GM18505 (cell line): Measurements from ENCODE around the gene SLCO2B1.

Experiments
- ATAC-seq: cut with Tn5 transposase; IDR thresholded peaks from one replicate; pipeline ENCODE4 v1.9.1; 2021; ENCODE audit not compliant: unreplicated experiment
- POLR2A ChIP-seq: IDR thresholded peaks from 4 replicates; pipeline ENCODE4 v1.6.1; 2011; ENCODE audit warnings: borderline replicate concordance; ENCODE audit not compliant: insufficient read depth, insufficient read length; ENCODE audit errors: extremely low read depth

SLCO2B1 gene

DNA sequence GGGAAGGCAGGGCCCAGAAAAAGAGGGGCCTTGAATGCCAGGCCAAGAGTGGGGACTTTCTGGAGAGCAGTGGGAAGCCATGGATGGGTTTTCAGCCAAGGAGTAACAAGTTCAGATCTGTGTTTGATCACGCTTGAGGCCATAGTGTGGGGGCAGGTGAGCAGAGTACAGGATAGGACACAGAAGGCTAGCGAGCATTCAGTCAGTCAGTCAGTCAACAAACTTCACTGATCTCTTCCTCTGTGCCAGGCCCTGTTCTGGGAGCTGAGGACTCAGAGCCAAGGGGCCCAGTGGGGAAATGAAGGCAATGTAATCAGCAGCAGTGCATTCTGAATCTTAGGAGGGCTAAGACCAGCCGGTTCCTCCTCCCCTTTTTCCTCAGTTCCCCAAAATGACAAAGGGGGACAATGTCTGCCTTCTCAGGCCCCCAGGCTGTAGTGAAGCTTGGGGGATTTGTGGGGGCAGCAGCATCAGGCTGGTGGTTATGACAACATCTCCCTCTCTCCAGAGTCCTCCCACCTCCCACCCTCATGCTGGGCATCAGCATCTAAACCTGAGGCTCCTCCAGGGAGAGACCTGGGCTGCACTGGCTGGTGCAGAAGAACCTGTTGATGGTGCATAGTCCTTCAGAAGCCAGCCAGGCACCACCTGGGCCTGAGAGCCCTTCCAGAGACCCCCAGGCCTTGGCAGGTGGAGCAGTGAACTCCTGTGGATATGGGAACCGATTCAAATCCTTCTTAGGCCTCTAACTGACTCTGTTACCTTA, 46.8 kb downstream of the SLCO2B1 start:
- TF ChIP-seq POLR2A: no peak
- ATAC-seq: no peak

DNA sequence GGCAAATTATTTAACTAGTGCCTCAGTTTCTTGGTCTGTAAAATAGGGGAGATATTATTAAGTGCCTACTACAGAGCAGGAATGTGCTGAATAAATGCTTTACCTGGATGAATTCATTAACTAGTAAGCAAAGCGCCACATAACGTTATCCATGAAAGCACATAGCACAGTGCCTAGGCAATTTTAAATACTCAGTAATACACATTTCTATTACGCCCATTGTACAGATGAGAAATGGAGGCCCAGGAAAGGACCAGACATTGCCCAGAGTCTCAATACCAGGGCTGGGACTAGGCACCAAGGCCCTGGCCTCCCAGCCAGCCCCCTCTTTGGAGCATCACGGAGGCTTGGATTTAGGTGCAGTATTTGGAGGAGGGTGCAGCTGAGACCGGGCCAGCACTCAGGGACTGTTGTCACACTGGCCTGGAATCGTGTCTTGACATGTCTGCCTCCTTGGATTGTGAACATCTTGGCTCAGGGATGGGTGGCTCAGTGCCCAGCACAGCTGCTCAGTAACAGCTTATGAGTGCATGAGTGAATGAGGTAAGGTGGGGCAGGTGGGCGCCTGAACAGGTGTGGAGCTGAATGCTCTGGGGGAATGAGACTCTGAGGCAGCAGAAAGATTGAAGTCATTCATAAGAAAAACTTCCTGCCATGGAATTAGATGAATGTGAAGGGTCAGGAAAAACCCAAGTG, 47.5 kb downstream of the SLCO2B1 start:
- ATAC-seq: no peak
- TF ChIP-seq POLR2A: no peak

DNA sequence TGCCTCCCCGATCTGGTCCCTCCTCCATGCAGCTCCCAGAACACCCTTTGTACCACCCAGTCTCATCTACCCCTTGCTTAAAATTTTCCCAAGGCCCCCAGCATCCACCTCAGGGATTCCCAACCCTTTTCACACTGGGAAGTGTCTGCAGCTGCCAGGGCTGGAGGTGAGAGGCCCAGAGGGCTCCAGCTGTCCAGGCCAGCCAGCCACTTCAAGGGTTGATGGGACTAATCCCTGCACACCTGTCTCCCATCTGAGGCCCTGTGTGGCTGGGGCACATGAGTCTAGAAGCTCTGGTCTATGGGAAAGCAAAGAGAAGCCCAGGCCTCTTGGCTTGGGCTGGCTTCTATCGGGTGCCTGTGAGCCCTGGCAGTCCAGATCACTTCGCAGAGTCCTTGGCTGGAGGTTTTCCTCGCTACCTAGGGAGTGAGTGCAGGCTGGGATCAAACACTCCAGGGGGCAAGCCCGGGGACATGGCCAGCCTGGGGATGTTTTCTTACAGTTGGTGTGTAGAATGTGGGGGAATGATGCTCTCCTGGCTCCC, 48.6 kb downstream of the SLCO2B1 start:
- TF ChIP-seq POLR2A: no peak
- no peak for ATAC-seq

DNA sequence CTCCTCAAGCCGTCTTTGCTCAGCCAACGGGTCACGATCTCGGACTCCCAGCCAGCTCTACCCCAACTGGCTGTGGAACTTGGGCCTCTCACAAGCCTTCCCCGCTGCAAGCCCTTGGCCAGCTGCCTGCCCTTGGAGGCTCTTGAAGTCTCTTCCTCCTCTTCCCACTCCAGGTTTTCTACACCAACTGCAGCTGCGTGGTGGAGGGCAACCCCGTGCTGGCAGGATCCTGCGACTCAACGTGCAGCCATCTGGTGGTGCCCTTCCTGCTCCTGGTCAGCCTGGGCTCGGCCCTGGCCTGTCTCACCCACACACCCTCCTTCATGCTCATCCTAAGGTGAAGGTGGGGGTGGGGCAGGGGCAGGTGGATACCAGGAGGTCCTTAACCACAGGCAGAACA, 49.1 kb downstream of the SLCO2B1 start:
- TF ChIP-seq POLR2A: no peak
- no peak for ATAC-seq

DNA sequence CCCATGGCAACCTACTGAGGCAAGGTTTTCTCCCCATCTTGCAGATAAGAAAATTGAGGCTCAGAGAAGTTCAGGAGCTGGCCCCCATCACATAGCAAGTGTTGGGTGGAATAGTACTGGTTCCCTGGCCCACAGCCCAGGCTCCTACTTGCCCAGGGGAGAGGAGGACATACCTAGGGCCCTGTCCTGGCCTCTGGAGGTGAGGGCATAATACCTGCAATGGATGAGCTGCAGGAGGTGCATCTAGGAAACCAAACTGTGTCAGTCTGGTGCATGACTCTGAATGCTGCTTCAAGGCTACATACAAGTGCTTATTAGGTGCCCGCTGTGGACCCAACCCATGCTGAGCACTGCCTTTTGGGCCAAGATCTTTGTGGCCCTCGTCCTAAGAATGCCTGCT, 49.6 kb downstream of the SLCO2B1 start:
- no peak for ATAC-seq
- no peak for TF ChIP-seq POLR2A

DNA sequence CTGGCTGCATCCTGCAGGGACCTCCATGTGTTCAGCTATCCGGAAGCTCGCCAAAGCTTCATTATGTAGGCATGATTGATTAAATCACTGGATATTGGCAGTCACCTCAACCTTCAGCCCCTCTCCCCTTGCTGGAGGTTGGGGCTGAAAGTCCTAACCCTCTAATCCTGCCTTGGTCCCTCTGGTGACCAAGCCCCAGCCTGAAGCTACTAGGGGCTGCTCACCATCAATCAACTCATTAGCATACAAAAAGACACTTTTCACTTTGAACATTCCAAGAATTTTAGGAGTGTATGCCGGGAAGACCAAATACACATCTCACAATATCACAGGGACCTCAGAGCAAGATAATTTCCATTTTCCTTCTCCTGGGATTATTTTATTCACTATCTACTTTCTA, 50.9 kb downstream of the SLCO2B1 start:
- ATAC-seq: no peak
- TF ChIP-seq POLR2A: no peak

DNA sequence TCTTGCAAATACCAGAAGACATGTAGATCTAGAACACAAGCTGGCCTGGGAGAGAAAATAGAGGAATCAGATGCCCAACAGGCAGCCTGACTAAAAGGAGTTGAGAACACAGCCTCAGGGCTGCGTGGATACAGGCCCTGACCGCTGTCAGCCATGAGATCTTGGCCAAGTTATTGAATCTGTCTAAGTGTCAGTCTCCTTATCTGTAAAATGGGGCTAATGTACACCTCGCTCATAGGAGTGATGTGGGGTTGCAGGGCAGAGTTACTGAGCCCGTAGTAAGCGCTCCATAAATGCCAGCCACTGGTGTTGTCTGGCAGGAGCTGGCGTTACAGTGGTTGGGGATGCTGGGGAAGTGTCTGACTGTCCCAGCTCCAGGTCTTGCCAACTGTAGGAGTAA, 51.3 kb downstream of the SLCO2B1 start:
- ATAC-seq: no peak

DNA sequence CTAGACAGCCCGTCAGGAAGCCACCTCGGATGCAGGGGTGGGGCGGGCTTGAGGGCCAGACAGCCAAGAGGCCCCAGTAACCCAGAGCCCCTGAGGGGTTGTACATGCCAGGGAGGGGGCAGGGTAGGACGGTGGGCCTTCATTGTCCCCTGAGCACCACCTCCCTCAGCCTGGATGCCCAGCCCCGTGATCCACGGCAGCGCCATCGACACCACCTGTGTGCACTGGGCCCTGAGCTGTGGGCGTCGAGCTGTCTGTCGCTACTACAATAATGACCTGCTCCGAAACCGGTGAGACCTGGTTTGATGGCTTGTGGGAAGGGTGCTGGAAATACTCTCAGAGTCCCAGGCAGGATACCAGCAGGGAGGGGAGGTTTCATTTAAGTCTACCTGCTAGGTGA, 52.2 kb downstream of the SLCO2B1 start:
- ATAC-seq: no peak
- no peak for TF ChIP-seq POLR2A

More for the DNA sequence above, 51.3 kb downstream of the SLCO2B1 start:
- TF ChIP-seq POLR2A: no peak

DNA sequence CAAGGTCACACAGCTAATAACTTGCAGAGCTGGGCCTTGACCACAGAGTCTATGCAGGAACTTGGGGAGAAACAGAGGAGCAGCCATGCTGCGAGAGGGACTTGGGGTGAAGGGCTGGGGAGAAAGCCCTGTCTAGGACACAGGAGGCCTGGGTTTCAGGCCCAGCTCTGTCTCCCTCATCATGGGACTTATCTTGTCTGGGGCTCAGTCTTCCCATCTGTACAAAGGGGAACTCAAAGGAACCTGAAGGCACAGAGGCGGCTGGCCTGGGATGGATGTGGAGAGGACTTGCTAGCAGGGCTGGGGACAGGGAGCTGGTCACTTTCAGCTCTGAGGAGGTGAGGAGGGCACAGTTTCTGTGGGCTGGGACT, 52.7 kb downstream of the SLCO2B1 start:
- no peak for ATAC-seq
- TF ChIP-seq POLR2A: no peak

DNA sequence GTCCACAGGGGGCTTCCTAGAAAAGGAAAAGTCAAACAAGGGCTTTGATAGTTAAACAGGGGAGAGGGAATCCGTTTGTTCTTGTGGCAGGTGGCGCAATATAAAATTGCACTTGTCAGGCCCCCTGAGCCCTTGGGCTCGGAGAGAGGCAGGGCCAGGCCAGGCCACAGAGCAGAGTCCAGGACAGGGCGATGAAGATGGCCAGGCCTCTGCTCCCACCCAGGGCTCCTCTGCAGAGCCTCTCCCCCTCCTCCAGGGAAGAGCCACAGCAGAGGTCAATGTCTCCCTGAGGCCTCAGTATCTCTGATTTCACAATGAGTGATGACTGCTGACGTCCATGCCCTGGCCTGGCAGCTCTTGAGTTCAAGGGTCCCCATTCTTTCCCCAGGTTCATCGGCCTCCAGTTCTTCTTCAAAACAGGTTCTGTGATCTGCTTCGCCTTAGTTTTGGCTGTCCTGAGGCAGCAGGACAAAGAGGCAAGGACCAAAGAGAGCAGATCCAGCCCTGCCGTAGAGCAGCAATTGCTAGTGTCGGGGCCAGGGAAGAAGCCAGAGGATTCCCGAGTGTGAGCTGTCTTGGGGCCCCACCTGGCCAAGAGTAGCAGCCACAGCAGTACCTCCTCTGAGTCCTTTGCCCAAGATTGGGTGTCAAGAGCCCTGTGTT, 53.2 kb downstream of the SLCO2B1 start:
- no peak for TF ChIP-seq POLR2A
- no peak for ATAC-seq

DNA sequence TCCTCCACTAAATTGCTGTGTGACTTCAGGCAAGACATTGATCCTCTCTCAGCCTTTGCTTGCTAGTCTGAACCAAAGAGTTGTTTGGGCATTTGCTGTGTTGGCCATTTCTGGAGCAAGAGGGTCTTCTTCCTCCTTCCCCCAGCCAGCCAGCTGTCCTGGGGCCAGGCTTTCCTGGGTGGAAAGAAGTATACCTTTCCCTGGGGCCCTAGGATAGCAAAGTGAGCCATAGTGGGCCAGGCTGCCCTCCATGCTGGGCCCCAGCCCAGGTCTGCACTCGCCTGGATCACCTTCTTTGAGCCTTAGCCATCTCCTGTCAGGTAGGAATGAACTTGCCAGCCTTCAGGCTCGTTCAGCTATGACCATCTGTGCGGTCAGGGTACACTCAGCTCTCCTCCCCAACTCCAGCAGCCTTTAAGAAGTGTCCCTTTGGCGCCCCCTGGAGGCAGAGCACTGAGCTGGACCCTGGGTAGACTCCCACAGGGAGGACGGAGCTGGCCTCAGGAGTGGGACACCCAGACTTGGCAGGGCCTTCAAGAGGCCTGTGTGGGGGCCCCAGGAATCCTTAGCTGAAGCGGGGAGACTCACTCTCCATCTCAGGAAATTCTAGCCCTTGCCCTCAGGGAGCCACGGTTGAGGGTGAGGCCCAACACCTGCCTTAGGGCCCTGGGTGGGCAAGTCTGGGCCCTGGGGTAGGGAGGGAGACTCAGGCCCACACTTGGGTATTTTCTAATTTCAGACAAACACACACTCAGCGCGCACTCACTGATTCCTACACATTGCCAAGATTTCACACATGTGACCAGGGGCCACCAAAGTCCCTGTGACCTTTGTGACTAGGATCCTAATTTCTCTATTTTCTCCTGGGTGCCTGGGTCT, 54.0 kb downstream of the SLCO2B1 start:
- no peak for TF ChIP-seq POLR2A
- peak; percentile 65 for ATAC-seq

DNA sequence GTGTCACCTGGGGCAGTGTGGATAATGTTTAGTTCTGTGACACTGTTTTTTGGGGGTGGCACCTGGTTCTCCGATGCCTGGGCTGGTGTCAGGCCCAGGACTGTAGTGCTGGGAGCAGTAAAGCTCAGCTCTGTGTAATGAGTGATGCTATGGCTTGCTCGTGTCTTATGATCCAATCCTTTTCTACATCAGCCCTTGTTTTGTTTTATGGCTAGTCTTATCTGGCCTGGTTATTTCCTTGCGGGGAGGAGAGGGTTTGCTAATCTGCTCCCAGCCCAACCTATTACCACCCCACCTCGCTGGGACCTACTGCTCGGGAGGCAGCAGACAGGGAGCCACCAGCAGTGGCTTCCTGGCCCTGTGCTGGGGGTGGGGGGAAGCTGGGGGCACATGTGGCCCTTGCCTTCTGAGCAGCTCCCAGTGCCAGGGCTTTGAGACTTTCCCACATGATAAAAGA, 54.7 kb downstream of the SLCO2B1 start:
- no peak for ATAC-seq
- no peak for TF ChIP-seq POLR2A

DNA sequence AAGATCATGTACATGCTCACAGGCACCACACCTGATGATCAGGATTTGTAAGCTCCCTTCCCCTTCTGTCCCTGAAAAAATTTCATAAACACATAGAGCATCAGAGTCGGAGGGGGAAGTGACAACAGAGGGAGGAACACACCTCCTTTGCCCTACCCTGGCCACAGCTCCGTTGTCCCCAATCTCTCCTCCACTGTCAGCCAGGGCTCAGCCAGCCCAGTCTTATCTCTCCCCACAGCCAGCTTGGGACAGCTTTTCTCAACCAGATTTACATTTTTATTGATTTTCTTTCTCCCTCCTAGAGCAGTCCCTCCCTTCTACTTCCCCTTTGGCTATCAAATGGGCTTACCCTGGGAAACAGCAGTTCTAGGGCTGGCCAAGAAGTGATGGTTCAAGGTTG, 57.5 kb downstream of the SLCO2B1 start:
- ATAC-seq: no peak
- TF ChIP-seq POLR2A: no peak
